K562 (cell line): ENCODE measurements around the gene CELA1. TPM values are rescaled to one million over a fixed set of nuclear protein-coding genes. Genes with fewer than 3 reads are reported as not detected.

Experiments used
- ATAC-seq: fragments of 200-7000 bp; cut with Tn5 transposase; 3 replicates; pipeline ENCODE4 v1.9.1; 2020; ENCODE audit warnings: moderate library complexity
- BruUV-seq: library from RNA; stranded (reverse); fragments of 400-500 nt; replicated peaks from 2 replicates; lab custom pipeline; 2021; lab: Mats Ljungman, UMichigan
- CTCF ChIA-PET: fragments of 300-600 bp; formaldehyde crosslinking; extraction: SDS; loops from one replicate; lab custom pipeline; 2021; ENCODE audit warnings: low intra/inter-chr PET ratio; lab: Yijun Ruan, JAX
- POLR2A ChIA-PET: fragments of 300-600, 350-650 bp; sonication (Branson Sonifier 250); formaldehyde crosslinking; extraction: SDS; loops from one replicate; lab custom pipeline; 2021; ENCODE audit warnings: antibody characterized with exemption, inconsistent platforms; lab: Yijun Ruan, JAX
- DNase-seq, 4 experiments: peaks; one replicate each; pipeline versions ENCODE4 v3.0.0 to v3.0.0-alpha.2; 2011 to 2018; ENCODE audit warnings: low spot score in 3 of 4, mixed read lengths in 3 of 4; ENCODE audit errors: extremely low read depth in 1 of 4
- FAIRE-seq: peaks from 2 replicates; lab custom pipeline; 2011; peaks lifted over from hg19 to GRCh38; lab: Jason Lieb, UNC
- H2AFZ ChIP-seq: 2 replicates; pipeline ENCODE4 v1.6.0; 2011; ENCODE audit warnings: low read depth, low read length, control low read depth, inconsistent platforms
- H3K27ac ChIP-seq: fragments of 200-600 bp; 3 replicates; pipeline ENCODE4 v1.8.0; 2011; ENCODE audit warnings: low read depth, mild to moderate bottlenecking, control low read depth, inconsistent platforms, low read length, moderate library complexity, mixed read lengths; ENCODE audit errors: extremely low read depth
- H3K27me3 ChIP-seq, 2 experiments: fragments of 300-600 bp in 1 of 2; 2 replicates in 1 of 2; 3 replicates in 1 of 2; pipeline versions ENCODE4 v1.6.0 to v1.8.0; 2011; ENCODE audit warnings: inconsistent platforms in 2 of 2, low read length in 2 of 2, mild to moderate bottlenecking in 1 of 2, mixed read lengths in 1 of 2, moderate library complexity in 1 of 2; ENCODE audit not compliant: control insufficient read depth in 2 of 2, insufficient read depth in 2 of 2
- H3K36me3 ChIP-seq: fragments of 300-600 bp; 3 replicates; pipeline ENCODE4 v1.8.0; 2011; ENCODE audit warnings: mild to moderate bottlenecking, low read length, inconsistent platforms; ENCODE audit not compliant: control insufficient read depth, insufficient read depth
- H3K4me1 ChIP-seq, 2 experiments: fragments of 200-600 bp in 1 of 2; replicated peaks in 1 of 2; 2 replicates in 1 of 2; 3 replicates in 1 of 2; pipeline versions ENCODE4 v1.5.1 to v1.8.0; 2011; ENCODE audit warnings: inconsistent platforms in 2 of 2, low read length in 2 of 2, mild to moderate bottlenecking in 1 of 2, mixed read lengths in 1 of 2, moderate library complexity in 1 of 2; ENCODE audit not compliant: control insufficient read depth in 2 of 2, insufficient read depth in 2 of 2
- H3K4me2 ChIP-seq: 2 replicates; pipeline ENCODE4 v1.6.1; 2011; ENCODE audit warnings: low read length, control low read depth, inconsistent platforms, mixed read lengths; ENCODE audit not compliant: insufficient read depth
- H3K4me3 ChIP-seq: fragments of 200-600 bp; sonication (generic), shearing (Covaris generic); 2 replicates; pipeline ENCODE4 v1.5.1; 2016; ENCODE audit warnings: control low read depth, inconsistent platforms
- H3K79me2 ChIP-seq: fragments of 200-600 bp; 3 replicates; pipeline ENCODE4 v1.8.0; 2011; ENCODE audit warnings: low read length, inconsistent platforms; ENCODE audit not compliant: control insufficient read depth, insufficient read depth
- H3K9ac ChIP-seq, 2 experiments: 2 replicates each; pipeline versions ENCODE4 v1.6.0 to v1.6.1; 2011; ENCODE audit warnings: low read depth in 2 of 2, low read length in 2 of 2, control low read depth in 1 of 2, inconsistent platforms in 1 of 2, mild to moderate bottlenecking in 1 of 2, mixed read lengths in 1 of 2; ENCODE audit not compliant: insufficient read depth in 1 of 2
- H3K9me1 ChIP-seq: one replicate; pipeline ENCODE4 v1.6.0; 2011; ENCODE audit warnings: inconsistent platforms, mild to moderate bottlenecking, low read length, moderate library complexity; ENCODE audit not compliant: control insufficient read depth, insufficient read depth
- H3K9me3 ChIP-seq: replicated peaks from 2 replicates; pipeline ENCODE4 v1.5.1; 2011; ENCODE audit warnings: low read depth, low read length, inconsistent platforms; ENCODE audit not compliant: control insufficient read depth, insufficient read depth
- H4K20me1 ChIP-seq: replicated peaks from 2 replicates; pipeline ENCODE4 v1.6.1; 2011; ENCODE audit warnings: low read length, inconsistent platforms, mixed read lengths; ENCODE audit not compliant: control insufficient read depth, insufficient read depth
- DIDO1 ChIP-seq: fragments of 450-650 bp; IDR thresholded peaks from 2 replicates; pipeline ENCODE4 v1.6.1; 2016; ENCODE audit warnings: low read depth, missing biosample characterization, missing genetic modification characterization
- FOSL1 ChIP-seq: fragments of 200-800 bp; sonication (Bioruptor generic); conservative IDR thresholded peaks from 2 replicates; pipeline ENCODE4 v1.6.1; 2016; ENCODE audit warnings: missing genetic modification characterization, missing compliant biosample characterization
- SAFB2 ChIP-seq: fragments of 200-400 bp; formaldehyde crosslinking; IDR thresholded peaks from 2 replicates; pipeline ENCODE4 v1.6.1; 2018; ENCODE audit warnings: borderline replicate concordance, low read length, low read depth, moderate library complexity; ENCODE audit not compliant: severe bottlenecking
- ZNF175 ChIP-seq: fragments of 200-800 bp; sonication (Bioruptor generic); IDR thresholded peaks from 2 replicates; pipeline ENCODE4 v1.6.1; 2016; ENCODE audit warnings: low read depth, mild to moderate bottlenecking, missing genetic modification characterization, missing compliant biosample characterization
- ZNF212 ChIP-seq: fragments of 450-650 bp; formaldehyde crosslinking; IDR thresholded peaks from 2 replicates; pipeline ENCODE4 v1.4.0; 2020; ENCODE audit warnings: mild to moderate bottlenecking
- WGBS: fragments of 100-300 bp; shearing (Covaris generic); methylation state at CpG from one replicate; pipeline ENCODE4 v1.1.6; 2016; ENCODE audit warnings: low coverage, mixed read lengths; ENCODE audit not compliant: insufficient coverage; ENCODE audit errors: missing lambda C conversion rate; 5-methylcytosine and 5-hydroxymethylcytosine counted together
- in situ Hi-C: fragments of 300-500 bp; cut with MboI; formaldehyde crosslinking; loops from 4 replicates; pipeline ENCODE4 v1.15.0; 2018; ENCODE audit warnings: inconsistent platforms, mixed read lengths
- intact Hi-C: fragments of 100-400 bp; cut with micrococcal nuclease; formaldehyde crosslinking; loops from 2 replicates; pipeline ENCODE4 v1.14.2; 2022
- polyA plus RNA-seq, 8 experiments: library from polyadenylated mRNA; depleted of rRNA in 4 of 8; stranded (reverse) in 5 of 8; unstranded in 3 of 8; fragments of >200 nt; fragmentation: Nextera tagmentation in 2 of 8; fragmentation: Illumina TruSeq in 1 of 8; extraction: Ambion mirVana in 2 of 8; extraction: Trizol in 1 of 8; gene quantifications; 2 replicates each; pipeline versions ENCODE4 v1.2.1 to v1.2.3, GENCODE V29; 2011 to 2014; ENCODE audit warnings: inconsistent platforms in 1 of 8, missing spikeins in 1 of 8
- total RNA-seq, 7 experiments: library from RNA; depleted of rRNA in 6 of 7; stranded (reverse); fragments of >200 nt in 6 of 7; fragmentation: Illumina TruSeq in 2 of 7; extraction: Trizol in 2 of 7; gene quantifications; 2 replicates each; pipeline versions ENCODE4 v1.2.1 to v1.2.3, GENCODE V29; 2011 to 2021; ENCODE audit warnings: low replicate concordance in 1 of 7
- TF ChIP-seq, protein P1 (sequence below), 2 experiments: fragments of 450-650 bp in 1 of 2; sonication (generic) in 1 of 2; formaldehyde crosslinking in 1 of 2; IDR thresholded peaks in 1 of 2; conservative IDR thresholded peaks in 1 of 2; 2 replicates each; pipeline versions ENCODE4 v1.6.1 to v1.8.1; 2016 to 2023; ENCODE audit warnings: mild to moderate bottlenecking in 2 of 2, moderate library complexity in 2 of 2, inconsistent platforms in 1 of 2, missing genetic modification reagents in 1 of 2

CELA1 gene
- total and polyA plus RNA-seq, 9 of the 15 experiments (the other 6 are each of a cell fraction or from before 2014, with no cell fraction given): 0.06 to 0.27 (median 0.22) TPM; not detected in 6

DNA sequence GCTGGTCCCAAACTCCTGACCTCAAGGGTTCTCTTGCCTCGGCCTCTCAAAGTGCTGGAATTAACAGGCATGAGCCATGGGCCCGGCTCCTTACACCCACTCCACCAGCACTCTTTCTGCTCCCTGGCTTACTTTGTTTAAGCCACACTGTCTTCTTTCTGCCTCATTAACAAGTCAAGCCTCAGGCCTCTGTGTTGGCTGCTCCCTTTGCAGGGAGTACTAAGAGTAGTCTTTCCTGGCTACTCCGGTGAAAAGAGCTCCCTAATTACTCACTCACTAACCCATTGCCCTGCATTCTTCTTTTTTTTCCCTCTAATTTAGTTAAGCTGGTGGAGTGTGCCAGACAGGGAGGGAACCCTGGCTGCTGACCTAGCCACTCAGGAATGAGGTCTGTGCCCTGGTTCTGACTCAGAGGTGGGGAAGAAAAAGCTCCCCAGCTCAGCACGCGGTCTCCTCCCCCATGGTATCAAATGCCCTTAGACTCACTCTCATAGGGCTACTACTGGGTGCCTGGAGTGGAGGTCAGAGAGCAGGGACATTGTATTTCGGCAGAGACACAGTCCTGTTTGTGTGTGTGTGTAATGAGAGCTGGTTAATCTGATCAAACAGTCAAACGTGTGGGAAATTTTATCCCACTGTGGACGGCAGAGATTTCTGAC lies 24.9 kb upstream of the CELA1 start:
- no peak overlapping the region for H3K9ac ChIP-seq
- H3K9me1 ChIP-seq: no peaks in the 10 kb centered on the region
- DNase-seq (no peak), ATAC-seq (no peak), FAIRE-seq (no peak)
- H3K4me1 ChIP-seq: peaks cover 12 to 15% of the 10 kb centered on the region in 2 experiments
- POLR2A ChIA-PET: interaction anchor here (1.3 kb wide), 1 partner anchor 12 kb away, joined by 4 read pairs; no protein-coding TSS in a partner anchor
- H3K36me3 ChIP-seq: no peaks in the 10 kb centered on the region
- no TSS peak for BruUV-seq
- no peak overlapping the region for H3K27ac ChIP-seq
- TF ChIP-seq DIDO1 (no peak), ZNF212 (no peak), SAFB2 (no peak), ZNF175 (no peak), FOSL1 (0 out of 2 replicates have a peak, but pooled peaks have one; percentile 28)
- TF ChIP-seq, protein P1, sequence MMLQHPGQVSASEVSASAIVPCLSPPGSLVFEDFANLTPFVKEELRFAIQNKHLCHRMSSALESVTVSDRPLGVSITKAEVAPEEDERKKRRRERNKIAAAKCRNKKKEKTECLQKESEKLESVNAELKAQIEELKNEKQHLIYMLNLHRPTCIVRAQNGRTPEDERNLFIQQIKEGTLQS (IDR thresholded peaks at IDR 0.05): peak; percentile 39
- TF ChIP-seq, protein P1 (CRISPR knock-in tag; conservative IDR thresholded peaks at IDR 0.05): no peak
- H3K4me2 ChIP-seq: no peak overlapping the region
- no peaks in the 10 kb centered on the region; the same call in 1 of the 2 replicates for H4K20me1 ChIP-seq
- intact Hi-C loops: no loop called here
- H2AFZ ChIP-seq: no peak overlapping the region
- no peak overlapping the region for H3K4me3 ChIP-seq
- H3K27me3 ChIP-seq: no peaks in the 10 kb centered on the region
- WGBS: 22% methylated on average over 8 of the region's 8 CpGs
- in situ Hi-C loops: no loop called here
- CTCF ChIA-PET: no interaction called here
- H3K9me3 ChIP-seq: no peaks in the 10 kb centered on the region
- H3K79me2 ChIP-seq: no peaks in the 10 kb centered on the region
